Left lung (tissue), 10 donors: ENCODE measurements around the gene MAP3K13. TPM values are rescaled to one million over a fixed set of nuclear protein-coding genes. Genes with fewer than 3 reads are reported as not detected.
A peak's percentile ranks its signal among the peaks of the same experiment; 100 is the strongest.

Source experiments
- ATAC-seq: fragments of 200-7000 bp; cut with Tn5 transposase; one replicate; pipeline ENCODE4 v1.9.1; 2020; ENCODE audit warnings: moderate library complexity
- DNase-seq, 4 donors: peaks; one replicate each; pipeline ENCODE4 v3.0.0-alpha.2; 2013 to 2020
- H3K27ac ChIP-seq, 2 donors: fragments of 200-600 bp; sonication (generic) in 1 of 2; one replicate each; pipeline versions ENCODE4 v1.5.0 to v1.8.0; 2020 to 2021
- H3K27me3 ChIP-seq, 2 donors: fragments of 200-600 bp; sonication (generic) in 1 of 2; one replicate each; pipeline versions ENCODE4 v1.5.0 to v1.8.0; 2020 to 2021
- H3K36me3 ChIP-seq, 2 donors: fragments of 200-600 bp; sonication (generic) in 1 of 2; one replicate each; pipeline versions ENCODE4 v1.5.0 to v1.8.0; 2020 to 2021
- H3K4me1 ChIP-seq, 2 donors: fragments of 200-600 bp; one replicate each; pipeline ENCODE4 v1.8.0; 2021
- H3K4me3 ChIP-seq, 2 donors: fragments of 200-600 bp; sonication (generic) in 1 of 2; one replicate each; pipeline versions ENCODE4 v1.5.0 to v1.8.0; 2020 to 2021; ENCODE audit warnings: mild to moderate bottlenecking in 1 of 2
- H3K9me3 ChIP-seq, 2 donors: fragments of 200-600 bp; sonication (generic) in 1 of 2; one replicate each; pipeline versions ENCODE4 v1.5.0 to v1.8.0; 2020 to 2021
- CTCF ChIP-seq, 2 donors: fragments of 200-600 bp; sonication (generic) in 1 of 2; IDR thresholded peaks; one replicate each; pipeline versions ENCODE4 v1.5.0 to v1.8.0; 2021; ENCODE audit warnings: antibody characterized with exemption in 2 of 2
- intact Hi-C, 2 donors: fragments of 100-400 bp; cut with DNase I; formaldehyde crosslinking; loops; one replicate each; pipeline versions ENCODE4 v1.11.2 to v1.14.2; 2022
- polyA plus RNA-seq, 6 donors: library from polyadenylated mRNA; unstranded; fragments of 120-200 nt; gene quantifications; one replicate each; pipeline ENCODE4 v1.2.1, GENCODE V29; 2013; ENCODE audit not compliant: insufficient read length in 6 of 6
- total RNA-seq, 2 donors: library from RNA; stranded (reverse); fragmentation: NEBNext Ultra II Directional; extraction: Animal tissue kit (Norgen Biotek cat#: 25700); gene quantifications; one replicate each; pipeline ENCODE4 v1.2.1, GENCODE V29; 2021
- donor health status: DM: no; HTN: yes; CAD: no.
- donor health status: DM: no; HTN: no; CAD: no.

The MAP3K13 gene
- total and polyA plus RNA-seq, 8 donors = 34.5 to 48.0 (median 44.2) TPM

GRCh38 chr3:185317674-185318073 lies 45.3 kb upstream of the MAP3K13 start:
- Histone ChIP-seq H3K9me3 (no peaks in the 10 kb centered on the region), H3K4me1 (peaks cover 4 to 30% of the 10 kb centered on the region in 2 donors), H3K27me3 (no peaks in the 10 kb centered on the region), H3K27ac (peak overlapping the region; percentile 84 to 88), H3K4me3 (no peak overlapping the region), H3K36me3 (no peaks in the 10 kb centered on the region)
- DNase-seq (no peak), ATAC-seq (peak; percentile 66)
- TF ChIP-seq CTCF (IDR thresholded peaks at IDR 0.05) = no peak
- intact Hi-C loops = no loop called here

DNA sequence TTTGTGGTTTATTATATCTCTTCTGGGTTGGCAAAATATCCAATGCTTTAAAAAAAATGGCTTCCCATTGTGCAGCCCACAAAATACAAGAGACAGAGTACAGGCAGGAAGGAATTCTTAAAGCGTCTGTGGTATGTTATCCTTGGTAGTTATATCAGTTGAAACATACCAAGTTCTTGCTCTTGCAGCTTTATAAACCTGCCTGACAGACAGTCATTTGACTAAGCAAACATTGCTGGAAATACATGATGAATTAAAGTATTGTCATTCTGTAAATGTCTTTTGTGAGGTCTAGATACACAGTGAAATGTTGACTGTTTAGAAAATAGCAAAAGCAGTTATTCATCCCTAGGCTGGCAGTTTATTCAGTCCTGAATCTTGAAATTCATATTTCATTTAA lies 44.8 kb upstream of the MAP3K13 start:
- Histone ChIP-seq H3K27ac (peak overlapping the region; percentile 84 to 88), H3K4me1 (peaks cover 4 to 30% of the 10 kb centered on the region in 2 donors), H3K36me3 (no peaks in the 10 kb centered on the region), H3K9me3 (no peaks in the 10 kb centered on the region), H3K27me3 (no peaks in the 10 kb centered on the region), H3K4me3 (no peak overlapping the region)
- ATAC-seq (peak; percentile 31), DNase-seq (no peak)
- no peak for TF ChIP-seq CTCF (IDR thresholded peaks at IDR 0.05)
- intact Hi-C loops = no loop called here

DNA sequence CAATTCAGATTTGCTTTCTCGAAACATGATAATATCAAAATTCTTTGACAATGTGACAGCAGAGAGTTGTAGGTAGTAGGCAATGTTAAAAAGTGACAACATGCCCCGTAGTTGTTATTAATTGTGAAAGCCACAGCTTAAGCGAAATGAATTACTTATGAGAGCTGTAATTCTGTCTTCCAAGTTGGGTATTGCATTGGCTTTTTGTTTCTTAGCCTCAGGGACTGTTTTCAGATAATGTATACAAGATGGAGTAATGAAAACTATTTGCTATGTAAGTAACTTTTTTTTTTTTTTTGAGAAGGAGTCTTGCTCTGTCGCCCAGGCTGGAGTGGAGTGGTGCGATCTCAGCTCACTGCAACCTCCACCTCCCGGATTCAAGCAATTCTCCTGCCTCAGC lies 43.1 kb upstream of the MAP3K13 start:
- Histone ChIP-seq H3K4me1 (peaks cover 4 to 30% of the 10 kb centered on the region in 2 donors), H3K27me3 (no peaks in the 10 kb centered on the region), H3K36me3 (no peaks in the 10 kb centered on the region), H3K9me3 (no peaks in the 10 kb centered on the region), H3K27ac (no peak overlapping the region), H3K4me3 (no peak overlapping the region)
- intact Hi-C loops = no loop called here
- TF ChIP-seq CTCF (IDR thresholded peaks at IDR 0.05) = no peak
- DNase-seq (no peak), ATAC-seq (no peak)

DNA sequence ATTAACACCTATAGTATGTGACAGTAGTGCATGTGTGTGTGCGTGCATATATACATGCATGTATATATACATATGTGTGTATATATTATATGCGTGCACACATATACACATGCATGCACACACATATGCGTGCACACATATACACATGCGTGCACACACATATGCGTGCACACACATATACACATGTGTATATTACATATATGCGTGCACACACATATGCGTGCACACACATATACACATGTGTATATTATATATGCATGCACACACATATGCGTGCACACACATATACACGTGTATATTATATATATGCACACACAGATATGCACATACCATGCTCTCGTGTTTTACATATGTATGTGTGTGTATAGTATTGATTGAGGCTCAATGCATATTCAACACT lies 42.0 kb upstream of the MAP3K13 start:
- intact Hi-C loops = no loop called here
- no peak for TF ChIP-seq CTCF (IDR thresholded peaks at IDR 0.05)

GRCh38 chr3:185322101-185322719 lies 40.7 kb upstream of the MAP3K13 start:
- intact Hi-C loops = no loop called here
- H3K36me3 ChIP-seq = no peaks in the 10 kb centered on the region
- peaks cover 4 to 26% of the 10 kb centered on the region in 2 donors for H3K4me1 ChIP-seq
- no peak for TF ChIP-seq CTCF (IDR thresholded peaks at IDR 0.05)
- H3K27ac ChIP-seq = no peak overlapping the region
- ATAC-seq (no peak), DNase-seq (no peak)
- H3K9me3 ChIP-seq = no peaks in the 10 kb centered on the region
- H3K4me3 ChIP-seq = no peak overlapping the region
- H3K27me3 ChIP-seq = no peaks in the 10 kb centered on the region

More for the DNA sequence above, 42.0 kb upstream of the MAP3K13 start:
- H3K27me3 ChIP-seq = no peaks in the 10 kb centered on the region
- H3K4me1 ChIP-seq = peaks cover 4 to 30% of the 10 kb centered on the region in 2 donors
- no peak overlapping the region for H3K4me3 ChIP-seq
- H3K27ac ChIP-seq = no peak overlapping the region
- no peak for ATAC-seq
- no peak for DNase-seq
- no peaks in the 10 kb centered on the region for H3K9me3 ChIP-seq
- H3K36me3 ChIP-seq = no peaks in the 10 kb centered on the region
